Left forelimb (tissue), 1 donor: ENCODE measurements around the gene LDB3.

Source experiments
- DNase-seq: peaks from one replicate; pipeline ENCODE4 v3.0.0-alpha.2; 2018; ENCODE audit warnings: low spot score

LDB3 gene

GRCh38 chr10:86665218-86665607, 3.1 kb upstream of the LDB3 start:
- DNase-seq = no peak

GRCh38 chr10:86665868-86666267, 2.4 kb upstream of the LDB3 start:
- DNase-seq = no peak

- DNase-seq = no peak
Observed at GRCh38 chr10:86666538-86666937, 1.8 kb upstream of the LDB3 start.

GRCh38 chr10:86667421-86668181, 710 bp upstream of the LDB3 start:
- DNase-seq = no peak

GRCh38 chr10:86670290-86670811, 2.0 kb downstream of the LDB3 start:
- no peak for DNase-seq

GRCh38 chr10:86670876-86671275, 2.6 kb downstream of the LDB3 start:
- no peak for DNase-seq

GRCh38 chr10:86671419-86671818, 3.1 kb downstream of the LDB3 start:
- no peak for DNase-seq

- no peak for DNase-seq
Observed at GRCh38 chr10:86671985-86672710, 3.8 kb downstream of the LDB3 start.

- no peak for DNase-seq
Observed at GRCh38 chr10:86673216-86673826, 5.0 kb downstream of the LDB3 start.

- DNase-seq = no peak
Observed at GRCh38 chr10:86673827-86674581, 5.7 kb downstream of the LDB3 start.

- DNase-seq = no peak
Observed at GRCh38 chr10:86674912-86675311, 6.6 kb downstream of the LDB3 start.

GRCh38 chr10:86677374-86677773, 9.1 kb downstream of the LDB3 start:
- DNase-seq = no peak

GRCh38 chr10:86678999-86679792, 10.9 kb downstream of the LDB3 start:
- DNase-seq = no peak

- DNase-seq = no peak
Observed at GRCh38 chr10:86681047-86681446, 12.7 kb downstream of the LDB3 start.

- no peak for DNase-seq
Observed at GRCh38 chr10:86681722-86682386, 13.5 kb downstream of the LDB3 start.

- no peak for DNase-seq
Observed at GRCh38 chr10:86682675-86683074, 14.4 kb downstream of the LDB3 start.

GRCh38 chr10:86684331-86685097, 16.2 kb downstream of the LDB3 start:
- DNase-seq = no peak

GRCh38 chr10:86685416-86685815, 17.1 kb downstream of the LDB3 start:
- no peak for DNase-seq

GRCh38 chr10:86685893-86686632, 17.8 kb downstream of the LDB3 start:
- DNase-seq = no peak
